ENCODE measurements around the gene CRTC1. TPM values are rescaled to one million over a fixed set of nuclear protein-coding genes. Genes with fewer than 3 reads are reported as not detected.

CRTC1 gene
- total RNA-seq, 1 experiment from 2014 or later: 19.0 TPM

DNA sequence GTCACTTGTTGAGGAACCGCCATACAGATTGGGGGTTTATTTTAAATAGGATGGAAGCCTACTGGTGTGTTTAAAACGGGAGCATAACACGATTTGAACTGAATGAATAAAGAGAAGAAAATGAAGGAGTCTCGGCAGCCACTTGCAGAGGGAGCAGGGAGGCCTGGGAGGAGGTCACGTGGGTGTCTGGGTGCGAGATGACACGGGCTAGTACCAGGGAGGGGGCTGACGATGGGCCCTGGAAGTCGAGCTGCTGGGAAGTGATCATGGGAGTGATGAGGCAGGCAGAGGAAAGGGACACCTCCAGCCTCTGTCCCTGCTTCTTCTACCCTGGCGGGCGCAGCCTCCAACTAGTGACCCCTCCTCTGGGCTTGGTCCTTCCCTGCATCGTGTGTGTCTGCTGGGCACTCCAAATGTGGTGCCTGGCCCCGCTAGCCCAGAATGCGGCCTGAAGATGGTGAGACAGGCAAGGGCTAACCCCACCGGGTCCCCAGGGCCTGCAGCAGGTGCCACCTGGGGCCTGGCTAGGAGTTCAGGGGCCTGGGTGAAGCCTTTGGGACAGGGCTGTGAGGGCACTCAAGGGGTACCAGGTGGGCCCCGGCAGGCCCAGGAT lies 35.5 kb downstream of the CRTC1 start:
- Histone ChIP-seq H3K9ac (ENCODE audit: extremely low read depth, insufficient read length, low read length) (no peak overlapping the region), H2AK5ac (ENCODE audit: insufficient read length, low read length) (no peak overlapping the region), H2BK15ac (ENCODE audit: low read depth, low read length) (no peak overlapping the region), H3K56ac (ENCODE audit: insufficient read length, low read depth, low read length) (no peak overlapping the region), H3T11ph (ENCODE audit: low read length) (no peak overlapping the region), H4K8ac (replicated peaks; ENCODE audit: insufficient read length, low read depth, low read length) (no peak overlapping the region), H2BK5ac (ENCODE audit: insufficient read length, low read length) (no peak overlapping the region), H3K79me2 (ENCODE audit: insufficient read depth, low read length) (no peaks in the 10 kb centered on the region), H2AFZ (ENCODE audit: low read length) (no peak overlapping the region), H2BK120ac (ENCODE audit: low read depth, low read length, poor library complexity, severe bottlenecking) (no peak overlapping the region), H4K20me1 (ENCODE audit: control insufficient read depth, insufficient read depth, insufficient read length) (no peaks in the 10 kb centered on the region), H2BK12ac (ENCODE audit: insufficient read length, low read depth, low read length) (no peak overlapping the region), H4K91ac (ENCODE audit: insufficient read length, low read depth, low read length) (no peak overlapping the region), H3K4ac (ENCODE audit: low read depth, low read length) (no peak overlapping the region), H3K79me1 (ENCODE audit: insufficient read depth, low read depth, low read length, poor library complexity, severe bottlenecking) (no peaks in the 10 kb centered on the region), H3K14ac (ENCODE audit: insufficient read depth, low read length) (no peak overlapping the region), H2BK20ac (ENCODE audit: low read depth, low read length, poor library complexity, severe bottlenecking) (no peak overlapping the region), H3K4me2 (ENCODE audit: insufficient read depth, insufficient read length, low read length) (no peak overlapping the region), H3K27me3 (ENCODE audit: insufficient read depth, low read length) (no peaks in the 10 kb centered on the region), H3K18ac (ENCODE audit: insufficient read length, low read depth, low read length) (no peak overlapping the region), H3K9me3 (ENCODE audit: control insufficient read depth, low read depth, low read length) (no peaks in the 10 kb centered on the region), H3K4me1 (ENCODE audit: insufficient read depth, low read length) (no peaks in the 10 kb centered on the region; the same call in 1 of the 2 replicates), H3K23ac (ENCODE audit: insufficient read length, low read depth, low read length) (no peak overlapping the region), H4K5ac (ENCODE audit: insufficient read length, low read depth, low read length) (no peak overlapping the region), H3K23me2 (ENCODE audit: insufficient read length, low read depth, low read length, poor library complexity, severe bottlenecking) (no peaks in the 10 kb centered on the region), H3K27ac (ENCODE audit: insufficient read length, low read depth, low read length) (no peak overlapping the region)
- DNase-seq: no peak
- WGBS (ENCODE audit: extremely low coverage, insufficient read length, low lambda C conversion rate): no CpG with 5 or more reads among the region's 16 CpGs
- Mint-ChIP-seq H3K4me1 (peaks cover 8 to 14% of the 10 kb centered on the region in 2 experiments), H3K36me3 (ENCODE audit: insufficient read depth in 1 of 3, low read depth in 3 of 3) (peaks cover 0 to 9% (median 7%) of the 10 kb centered on the region in 3 experiments; a peak in 3 of 7 replicates), H3K4me3 (no peak overlapping the region; a peak in 1 of 5 replicates), H3K27ac (peak overlapping the region in 1 of 3 experiments; percentile 89; a peak in 2 of 7 replicates), H3K9me3 (no peaks in the 10 kb centered on the region), H3K27me3 (ENCODE audit: low read depth) (no peaks in the 10 kb centered on the region; the same call in 1 of the 2 replicates)
- TF ChIP-seq, protein P1, sequence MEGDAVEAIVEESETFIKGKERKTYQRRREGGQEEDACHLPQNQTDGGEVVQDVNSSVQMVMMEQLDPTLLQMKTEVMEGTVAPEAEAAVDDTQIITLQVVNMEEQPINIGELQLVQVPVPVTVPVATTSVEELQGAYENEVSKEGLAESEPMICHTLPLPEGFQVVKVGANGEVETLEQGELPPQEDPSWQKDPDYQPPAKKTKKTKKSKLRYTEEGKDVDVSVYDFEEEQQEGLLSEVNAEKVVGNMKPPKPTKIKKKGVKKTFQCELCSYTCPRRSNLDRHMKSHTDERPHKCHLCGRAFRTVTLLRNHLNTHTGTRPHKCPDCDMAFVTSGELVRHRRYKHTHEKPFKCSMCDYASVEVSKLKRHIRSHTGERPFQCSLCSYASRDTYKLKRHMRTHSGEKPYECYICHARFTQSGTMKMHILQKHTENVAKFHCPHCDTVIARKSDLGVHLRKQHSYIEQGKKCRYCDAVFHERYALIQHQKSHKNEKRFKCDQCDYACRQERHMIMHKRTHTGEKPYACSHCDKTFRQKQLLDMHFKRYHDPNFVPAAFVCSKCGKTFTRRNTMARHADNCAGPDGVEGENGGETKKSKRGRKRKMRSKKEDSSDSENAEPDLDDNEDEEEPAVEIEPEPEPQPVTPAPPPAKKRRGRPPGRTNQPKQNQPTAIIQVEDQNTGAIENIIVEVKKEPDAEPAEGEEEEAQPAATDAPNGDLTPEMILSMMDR (conservative IDR thresholded peaks at IDR 0.05): no peak

Measured in H9 (cell line).